Hepatocyte (in vitro differentiated cells): Measurements from ENCODE around the gene FRAS1. TPM values are rescaled to one million over a fixed set of nuclear protein-coding genes. Genes with fewer than 3 reads are reported as not detected.

Source experiments
- DNase-seq: peaks from one replicate; pipeline ENCODE4 v3.0.0-alpha.2; 2016; ENCODE audit warnings: low spot score
- H2AFZ ChIP-seq: fragments of 200-600 bp; sonication (generic); 2 replicates; pipeline ENCODE4 v1.6.0; 2016; ENCODE audit warnings: antibody characterized with exemption, mild to moderate bottlenecking
- H3K27ac ChIP-seq: fragments of 200-600 bp; sonication (generic); 2 replicates; pipeline ENCODE4 v1.5.1; 2016; ENCODE audit warnings: mild to moderate bottlenecking
- H3K27me3 ChIP-seq: fragments of 200-600 bp; sonication (generic); 2 replicates; pipeline ENCODE4 v1.6.1; 2016
- H3K36me3 ChIP-seq: fragments of 200-600 bp; sonication (generic); replicated peaks from 2 replicates; pipeline ENCODE4 v1.5.1; 2016; ENCODE audit warnings: low read depth; ENCODE audit not compliant: insufficient read depth
- H3K4me1 ChIP-seq: fragments of 200-600 bp; sonication (generic); 2 replicates; pipeline ENCODE4 v1.5.1; 2016; ENCODE audit warnings: mild to moderate bottlenecking, moderate library complexity; ENCODE audit not compliant: insufficient read depth
- H3K4me2 ChIP-seq: fragments of 200-600 bp; sonication (generic); 2 replicates; pipeline ENCODE4 v1.6.0; 2016
- H3K4me3 ChIP-seq: fragments of 200-600 bp; sonication (generic); 2 replicates; pipeline ENCODE4 v1.5.1; 2016; ENCODE audit warnings: mild to moderate bottlenecking
- H3K79me2 ChIP-seq: fragments of 200-600 bp; sonication (generic); 2 replicates; pipeline ENCODE4 v1.6.0; 2017; ENCODE audit warnings: mild to moderate bottlenecking
- H3K9me2 ChIP-seq: fragments of 200-600 bp; sonication (generic); replicated peaks from 2 replicates; pipeline ENCODE4 v1.6.0; 2017; ENCODE audit warnings: mild to moderate bottlenecking; ENCODE audit not compliant: insufficient read depth
- H3K9me3 ChIP-seq: fragments of 200-600 bp; sonication (generic); 2 replicates; pipeline ENCODE4 v1.5.1; 2016; ENCODE audit warnings: low read depth, mild to moderate bottlenecking
- H4K20me1 ChIP-seq: fragments of 200-600 bp; sonication (generic); 2 replicates; pipeline ENCODE4 v1.6.0; 2016; ENCODE audit warnings: mild to moderate bottlenecking; ENCODE audit not compliant: insufficient read depth, poor library complexity, severe bottlenecking
- EZH2 ChIP-seq: fragments of 200-600 bp; sonication (generic); IDR thresholded peaks from 2 replicates; pipeline ENCODE4 v1.6.1; 2016; ENCODE audit warnings: antibody characterized with exemption, mild to moderate bottlenecking, borderline replicate concordance
- EZH2phosphoT487 ChIP-seq: fragments of 200-600 bp; sonication (generic); IDR thresholded peaks from one replicate; pipeline ENCODE4 v1.6.1; 2018; ENCODE audit warnings: antibody characterized with exemption, mild to moderate bottlenecking, low read depth, moderate library complexity; ENCODE audit not compliant: unreplicated experiment, severe bottlenecking
- WGBS: methylation state at CpG from one replicate; pipeline ENCODE4 v1.1.6; 2016; ENCODE audit warnings: low lambda C conversion rate; ENCODE audit errors: missing lambda C conversion rate; 5-methylcytosine and 5-hydroxymethylcytosine counted together
- polyA plus RNA-seq: library from polyadenylated mRNA; unstranded; fragments of >200 nt; fragmentation: Nextera tagmentation; extraction: Ambion mirVana; gene quantifications from 2 replicates; pipeline ENCODE4 v1.2.1, GENCODE V29; 2016
- total RNA-seq: library from RNA; depleted of rRNA; stranded (reverse); fragments of >200 nt; gene quantifications from 2 replicates; pipeline ENCODE4 v1.2.3, GENCODE V29; 2014
- TF ChIP-seq, protein P1 (sequence below): fragments of 200-600 bp; sonication (generic); IDR thresholded peaks from 2 replicates; pipeline ENCODE4 v1.5.1; 2016; ENCODE audit warnings: antibody characterized with exemption, mild to moderate bottlenecking; ENCODE audit not compliant: poor library complexity

The FRAS1 gene
- total and polyA plus RNA-seq, 2 experiments from 2014 or later, result 9.3 to 38.5 TPM

DNA sequence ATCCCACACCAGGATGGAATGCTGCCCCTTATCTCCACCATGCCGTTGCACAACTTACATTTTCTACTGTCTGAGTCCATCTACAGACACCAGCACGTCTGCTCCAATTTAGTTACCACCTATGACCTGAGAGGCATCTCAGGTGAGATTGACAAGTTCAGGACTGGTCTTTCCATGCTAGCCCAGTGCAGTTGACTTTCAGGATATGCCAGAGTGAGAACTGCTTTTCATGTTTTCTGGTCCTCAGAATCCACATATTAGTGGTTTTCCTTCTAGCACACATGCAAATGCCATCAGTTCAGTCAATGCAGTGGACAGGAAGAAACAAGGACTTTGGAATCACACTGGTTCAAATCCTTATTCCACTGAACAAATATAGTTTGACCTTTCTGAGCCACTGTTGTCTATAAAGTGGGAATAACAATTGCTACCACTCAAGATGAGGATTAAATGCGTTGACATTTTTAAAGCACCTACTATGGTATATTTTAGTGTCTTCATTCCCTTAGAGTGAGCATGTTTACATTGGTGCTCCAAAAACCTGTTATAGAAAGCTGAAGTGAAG is 456.4 kb downstream of the FRAS1 start:
- TF ChIP-seq EZH2phosphoT487 (no peak), EZH2 (no peak)
- TF ChIP-seq, protein P1, sequence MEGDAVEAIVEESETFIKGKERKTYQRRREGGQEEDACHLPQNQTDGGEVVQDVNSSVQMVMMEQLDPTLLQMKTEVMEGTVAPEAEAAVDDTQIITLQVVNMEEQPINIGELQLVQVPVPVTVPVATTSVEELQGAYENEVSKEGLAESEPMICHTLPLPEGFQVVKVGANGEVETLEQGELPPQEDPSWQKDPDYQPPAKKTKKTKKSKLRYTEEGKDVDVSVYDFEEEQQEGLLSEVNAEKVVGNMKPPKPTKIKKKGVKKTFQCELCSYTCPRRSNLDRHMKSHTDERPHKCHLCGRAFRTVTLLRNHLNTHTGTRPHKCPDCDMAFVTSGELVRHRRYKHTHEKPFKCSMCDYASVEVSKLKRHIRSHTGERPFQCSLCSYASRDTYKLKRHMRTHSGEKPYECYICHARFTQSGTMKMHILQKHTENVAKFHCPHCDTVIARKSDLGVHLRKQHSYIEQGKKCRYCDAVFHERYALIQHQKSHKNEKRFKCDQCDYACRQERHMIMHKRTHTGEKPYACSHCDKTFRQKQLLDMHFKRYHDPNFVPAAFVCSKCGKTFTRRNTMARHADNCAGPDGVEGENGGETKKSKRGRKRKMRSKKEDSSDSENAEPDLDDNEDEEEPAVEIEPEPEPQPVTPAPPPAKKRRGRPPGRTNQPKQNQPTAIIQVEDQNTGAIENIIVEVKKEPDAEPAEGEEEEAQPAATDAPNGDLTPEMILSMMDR, result no peak
- H3K4me2 ChIP-seq, result no peak overlapping the region
- no peaks in the 10 kb centered on the region for H4K20me1 ChIP-seq
- WGBS, result 56% methylated on average over 3 of the region's 3 CpGs
- no peaks in the 10 kb centered on the region for H3K9me3 ChIP-seq
- H3K27me3 ChIP-seq, result no peaks in the 10 kb centered on the region
- no peaks in the 10 kb centered on the region for H3K9me2 ChIP-seq
- no peak for DNase-seq
- H3K36me3 ChIP-seq, result no peaks in the 10 kb centered on the region
- H3K4me1 ChIP-seq, result peaks cover 23% of the 10 kb centered on the region
- H2AFZ ChIP-seq, result no peak overlapping the region
- no peaks in the 10 kb centered on the region for H3K79me2 ChIP-seq
- H3K27ac ChIP-seq, result peak overlapping the region; percentile 53
- no peak overlapping the region for H3K4me3 ChIP-seq

DNA sequence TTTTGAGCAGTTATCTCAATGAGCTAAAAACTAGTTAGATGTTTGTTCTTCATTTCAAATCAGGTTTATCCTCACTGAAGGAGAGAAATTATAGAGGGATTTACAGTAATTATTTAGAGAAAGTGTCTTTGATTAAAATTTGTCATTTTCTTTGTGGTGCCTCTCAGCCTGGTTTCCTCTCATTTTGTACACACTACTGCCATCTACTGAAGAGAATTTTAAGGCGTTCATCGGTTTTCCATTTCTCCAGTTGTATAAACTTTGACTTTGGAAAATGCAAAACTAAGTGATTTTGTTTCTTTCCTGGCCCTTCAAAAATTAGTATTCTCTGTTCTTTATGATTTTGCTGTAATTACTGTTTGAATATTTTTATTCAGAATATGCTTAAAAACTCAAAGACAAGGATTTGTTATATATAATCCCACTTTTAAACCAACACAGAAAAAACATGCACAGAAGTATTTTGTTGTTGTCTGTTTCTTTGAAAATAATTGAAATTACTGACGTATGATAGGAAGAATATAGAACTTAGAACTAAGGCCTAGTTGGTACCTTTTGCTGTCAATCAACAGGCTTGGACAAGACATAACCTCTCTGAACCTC is 460.0 kb downstream of the FRAS1 start:
- no peaks in the 10 kb centered on the region for H3K36me3 ChIP-seq
- H3K79me2 ChIP-seq, result no peaks in the 10 kb centered on the region
- WGBS, result 41% methylated on average over 3 of the region's 3 CpGs
- no peaks in the 10 kb centered on the region for H3K9me3 ChIP-seq
- H3K27ac ChIP-seq, result no peak overlapping the region
- no peak overlapping the region for H3K4me3 ChIP-seq
- H4K20me1 ChIP-seq, result no peaks in the 10 kb centered on the region
- no peaks in the 10 kb centered on the region for H3K9me2 ChIP-seq
- H3K27me3 ChIP-seq, result no peaks in the 10 kb centered on the region
- no peak overlapping the region for H3K4me2 ChIP-seq
- no peak overlapping the region for H2AFZ ChIP-seq
- H3K4me1 ChIP-seq, result peaks cover 20% of the 10 kb centered on the region
- DNase-seq, result peak; percentile 42
- no peak for TF ChIP-seq EZH2phosphoT487
- TF ChIP-seq, protein P1, result peak; percentile 82

DNA sequence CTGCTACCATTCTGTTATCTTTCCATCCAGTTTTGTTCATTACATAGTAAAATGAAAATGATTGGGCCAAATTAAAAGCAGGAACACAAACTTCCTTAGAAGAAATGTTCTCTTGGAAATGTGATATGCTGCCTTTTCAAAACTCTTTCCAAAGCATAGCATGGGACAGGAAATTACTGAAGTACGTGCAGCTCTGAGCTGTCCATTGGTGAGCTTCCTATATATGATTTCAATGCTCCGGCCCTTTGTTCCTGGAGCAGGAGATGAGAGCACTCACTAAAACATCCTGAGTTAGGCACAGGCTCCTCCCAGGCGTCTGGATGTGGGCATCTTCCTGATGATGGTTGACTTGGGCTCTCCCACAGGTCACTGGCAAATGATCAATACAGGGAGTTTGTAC is 461.4 kb downstream of the FRAS1 start:
- H3K9me3 ChIP-seq, result no peaks in the 10 kb centered on the region
- H3K4me2 ChIP-seq, result no peak overlapping the region
- H3K36me3 ChIP-seq, result no peaks in the 10 kb centered on the region
- H3K27me3 ChIP-seq, result no peaks in the 10 kb centered on the region
- H3K4me3 ChIP-seq, result no peak overlapping the region
- H3K4me1 ChIP-seq, result peaks cover 6% of the 10 kb centered on the region
- H2AFZ ChIP-seq, result no peak overlapping the region
- 81% methylated on average over 3 of the region's 3 CpGs for WGBS
- TF ChIP-seq EZH2 (no peak), EZH2phosphoT487 (no peak)
- TF ChIP-seq, protein P1, result no peak
- H3K9me2 ChIP-seq, result no peaks in the 10 kb centered on the region
- no peak for DNase-seq
- H4K20me1 ChIP-seq, result no peaks in the 10 kb centered on the region
- H3K79me2 ChIP-seq, result no peaks in the 10 kb centered on the region
- H3K27ac ChIP-seq, result no peak overlapping the region
